ENCODE results near the gene VKORC1. TPM values are rescaled to one million over a fixed set of nuclear protein-coding genes. Genes with fewer than 3 reads are reported as not detected.

Gene VKORC1
- total and polyA plus RNA-seq, 2 experiments from 2014 or later: 89.6 to 100 TPM

- H3K4me3 Mint-ChIP-seq: no peak overlapping the region
- H3K27ac Mint-ChIP-seq: no peak overlapping the region
- Histone ChIP-seq H3K27me3 (ENCODE audit: insufficient read depth) (no peaks in the 10 kb centered on the region), H3K9me2 (ENCODE audit: insufficient read depth) (no peaks in the 10 kb centered on the region), H3F3A (replicated peaks; ENCODE audit: low read depth) (0 out of 2 replicates have a peak, but pooled peaks cover 3% of the 10 kb centered on the region), H3K4me1 (ENCODE audit: insufficient read depth) (no peaks in the 10 kb centered on the region), H3K36me3 (ENCODE audit: insufficient read depth) (no peaks in the 10 kb centered on the region), H3K4me3 (no peak overlapping the region), H2AFZ (no peak overlapping the region), H3K27ac (ENCODE audit: low read depth) (no peak overlapping the region), H3K4me2 (no peak overlapping the region), H4K20me1 (replicated peaks; ENCODE audit: insufficient read depth) (no peaks in the 10 kb centered on the region), H3K79me2 (replicated peaks; ENCODE audit: insufficient read depth) (no peaks in the 10 kb centered on the region)
- ATAC-seq (no peak), DNase-seq (ENCODE audit: low spot score) (no peak)
- H3K4me1 Mint-ChIP-seq: peaks cover 5% of the 10 kb centered on the region; the same call in 2 of the 3 replicates
- peaks cover 4% of the 10 kb centered on the region for H3K27me3 Mint-ChIP-seq (ENCODE audit: insufficient read depth, low read depth, poor library complexity)
- peaks cover 17% of the 10 kb centered on the region; the same call in 2 of the 3 replicates for H3K9me3 Mint-ChIP-seq
- peaks cover 4% of the 10 kb centered on the region for H3K36me3 Mint-ChIP-seq (ENCODE audit: low read depth)
- TF ChIP-seq ZNF114 (CRISPR knock-in tag; IDR thresholded peaks at IDR 0.05) (no peak), ZNF331 (CRISPR knock-in tag; IDR thresholded peaks at IDR 0.05; ENCODE audit: low read depth) (no peak), CREB1 (CRISPR knock-in tag; IDR thresholded peaks at IDR 0.05; ENCODE audit: low read depth) (no peak), JUNB (IDR thresholded peaks at IDR 0.05; ENCODE audit: unreplicated experiment) (no peak), STAT1 (IDR thresholded peaks at IDR 0.05; ENCODE audit: unreplicated experiment) (no peak), NANOG (IDR thresholded peaks at IDR 0.05; ENCODE audit: borderline replicate concordance) (no peak), EZH2 (IDR thresholded peaks at IDR 0.05; ENCODE audit: low read depth, unreplicated experiment) (no peak), POLR2AphosphoS5 (IDR thresholded peaks at IDR 0.05; ENCODE audit: low read depth) (no peak), EZH2phosphoT487 (IDR thresholded peaks at IDR 0.05; ENCODE audit: unreplicated experiment) (no peak)
- TF ChIP-seq, protein P1, sequence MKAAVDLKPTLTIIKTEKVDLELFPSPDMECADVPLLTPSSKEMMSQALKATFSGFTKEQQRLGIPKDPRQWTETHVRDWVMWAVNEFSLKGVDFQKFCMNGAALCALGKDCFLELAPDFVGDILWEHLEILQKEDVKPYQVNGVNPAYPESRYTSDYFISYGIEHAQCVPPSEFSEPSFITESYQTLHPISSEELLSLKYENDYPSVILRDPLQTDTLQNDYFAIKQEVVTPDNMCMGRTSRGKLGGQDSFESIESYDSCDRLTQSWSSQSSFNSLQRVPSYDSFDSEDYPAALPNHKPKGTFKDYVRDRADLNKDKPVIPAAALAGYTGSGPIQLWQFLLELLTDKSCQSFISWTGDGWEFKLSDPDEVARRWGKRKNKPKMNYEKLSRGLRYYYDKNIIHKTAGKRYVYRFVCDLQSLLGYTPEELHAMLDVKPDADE (IDR thresholded peaks at IDR 0.05): no peak
- TF ChIP-seq, protein P2, sequence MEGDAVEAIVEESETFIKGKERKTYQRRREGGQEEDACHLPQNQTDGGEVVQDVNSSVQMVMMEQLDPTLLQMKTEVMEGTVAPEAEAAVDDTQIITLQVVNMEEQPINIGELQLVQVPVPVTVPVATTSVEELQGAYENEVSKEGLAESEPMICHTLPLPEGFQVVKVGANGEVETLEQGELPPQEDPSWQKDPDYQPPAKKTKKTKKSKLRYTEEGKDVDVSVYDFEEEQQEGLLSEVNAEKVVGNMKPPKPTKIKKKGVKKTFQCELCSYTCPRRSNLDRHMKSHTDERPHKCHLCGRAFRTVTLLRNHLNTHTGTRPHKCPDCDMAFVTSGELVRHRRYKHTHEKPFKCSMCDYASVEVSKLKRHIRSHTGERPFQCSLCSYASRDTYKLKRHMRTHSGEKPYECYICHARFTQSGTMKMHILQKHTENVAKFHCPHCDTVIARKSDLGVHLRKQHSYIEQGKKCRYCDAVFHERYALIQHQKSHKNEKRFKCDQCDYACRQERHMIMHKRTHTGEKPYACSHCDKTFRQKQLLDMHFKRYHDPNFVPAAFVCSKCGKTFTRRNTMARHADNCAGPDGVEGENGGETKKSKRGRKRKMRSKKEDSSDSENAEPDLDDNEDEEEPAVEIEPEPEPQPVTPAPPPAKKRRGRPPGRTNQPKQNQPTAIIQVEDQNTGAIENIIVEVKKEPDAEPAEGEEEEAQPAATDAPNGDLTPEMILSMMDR (conservative IDR thresholded peaks at IDR 0.05; ENCODE audit: low read depth in 2 of 2): no peak
- TF ChIP-seq, protein P3, sequence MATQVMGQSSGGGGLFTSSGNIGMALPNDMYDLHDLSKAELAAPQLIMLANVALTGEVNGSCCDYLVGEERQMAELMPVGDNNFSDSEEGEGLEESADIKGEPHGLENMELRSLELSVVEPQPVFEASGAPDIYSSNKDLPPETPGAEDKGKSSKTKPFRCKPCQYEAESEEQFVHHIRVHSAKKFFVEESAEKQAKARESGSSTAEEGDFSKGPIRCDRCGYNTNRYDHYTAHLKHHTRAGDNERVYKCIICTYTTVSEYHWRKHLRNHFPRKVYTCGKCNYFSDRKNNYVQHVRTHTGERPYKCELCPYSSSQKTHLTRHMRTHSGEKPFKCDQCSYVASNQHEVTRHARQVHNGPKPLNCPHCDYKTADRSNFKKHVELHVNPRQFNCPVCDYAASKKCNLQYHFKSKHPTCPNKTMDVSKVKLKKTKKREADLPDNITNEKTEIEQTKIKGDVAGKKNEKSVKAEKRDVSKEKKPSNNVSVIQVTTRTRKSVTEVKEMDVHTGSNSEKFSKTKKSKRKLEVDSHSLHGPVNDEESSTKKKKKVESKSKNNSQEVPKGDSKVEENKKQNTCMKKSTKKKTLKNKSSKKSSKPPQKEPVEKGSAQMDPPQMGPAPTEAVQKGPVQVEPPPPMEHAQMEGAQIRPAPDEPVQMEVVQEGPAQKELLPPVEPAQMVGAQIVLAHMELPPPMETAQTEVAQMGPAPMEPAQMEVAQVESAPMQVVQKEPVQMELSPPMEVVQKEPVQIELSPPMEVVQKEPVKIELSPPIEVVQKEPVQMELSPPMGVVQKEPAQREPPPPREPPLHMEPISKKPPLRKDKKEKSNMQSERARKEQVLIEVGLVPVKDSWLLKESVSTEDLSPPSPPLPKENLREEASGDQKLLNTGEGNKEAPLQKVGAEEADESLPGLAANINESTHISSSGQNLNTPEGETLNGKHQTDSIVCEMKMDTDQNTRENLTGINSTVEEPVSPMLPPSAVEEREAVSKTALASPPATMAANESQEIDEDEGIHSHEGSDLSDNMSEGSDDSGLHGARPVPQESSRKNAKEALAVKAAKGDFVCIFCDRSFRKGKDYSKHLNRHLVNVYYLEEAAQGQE (IDR thresholded peaks at IDR 0.05; ENCODE audit: unreplicated experiment): no peak
- TF ChIP-seq, protein P4, sequence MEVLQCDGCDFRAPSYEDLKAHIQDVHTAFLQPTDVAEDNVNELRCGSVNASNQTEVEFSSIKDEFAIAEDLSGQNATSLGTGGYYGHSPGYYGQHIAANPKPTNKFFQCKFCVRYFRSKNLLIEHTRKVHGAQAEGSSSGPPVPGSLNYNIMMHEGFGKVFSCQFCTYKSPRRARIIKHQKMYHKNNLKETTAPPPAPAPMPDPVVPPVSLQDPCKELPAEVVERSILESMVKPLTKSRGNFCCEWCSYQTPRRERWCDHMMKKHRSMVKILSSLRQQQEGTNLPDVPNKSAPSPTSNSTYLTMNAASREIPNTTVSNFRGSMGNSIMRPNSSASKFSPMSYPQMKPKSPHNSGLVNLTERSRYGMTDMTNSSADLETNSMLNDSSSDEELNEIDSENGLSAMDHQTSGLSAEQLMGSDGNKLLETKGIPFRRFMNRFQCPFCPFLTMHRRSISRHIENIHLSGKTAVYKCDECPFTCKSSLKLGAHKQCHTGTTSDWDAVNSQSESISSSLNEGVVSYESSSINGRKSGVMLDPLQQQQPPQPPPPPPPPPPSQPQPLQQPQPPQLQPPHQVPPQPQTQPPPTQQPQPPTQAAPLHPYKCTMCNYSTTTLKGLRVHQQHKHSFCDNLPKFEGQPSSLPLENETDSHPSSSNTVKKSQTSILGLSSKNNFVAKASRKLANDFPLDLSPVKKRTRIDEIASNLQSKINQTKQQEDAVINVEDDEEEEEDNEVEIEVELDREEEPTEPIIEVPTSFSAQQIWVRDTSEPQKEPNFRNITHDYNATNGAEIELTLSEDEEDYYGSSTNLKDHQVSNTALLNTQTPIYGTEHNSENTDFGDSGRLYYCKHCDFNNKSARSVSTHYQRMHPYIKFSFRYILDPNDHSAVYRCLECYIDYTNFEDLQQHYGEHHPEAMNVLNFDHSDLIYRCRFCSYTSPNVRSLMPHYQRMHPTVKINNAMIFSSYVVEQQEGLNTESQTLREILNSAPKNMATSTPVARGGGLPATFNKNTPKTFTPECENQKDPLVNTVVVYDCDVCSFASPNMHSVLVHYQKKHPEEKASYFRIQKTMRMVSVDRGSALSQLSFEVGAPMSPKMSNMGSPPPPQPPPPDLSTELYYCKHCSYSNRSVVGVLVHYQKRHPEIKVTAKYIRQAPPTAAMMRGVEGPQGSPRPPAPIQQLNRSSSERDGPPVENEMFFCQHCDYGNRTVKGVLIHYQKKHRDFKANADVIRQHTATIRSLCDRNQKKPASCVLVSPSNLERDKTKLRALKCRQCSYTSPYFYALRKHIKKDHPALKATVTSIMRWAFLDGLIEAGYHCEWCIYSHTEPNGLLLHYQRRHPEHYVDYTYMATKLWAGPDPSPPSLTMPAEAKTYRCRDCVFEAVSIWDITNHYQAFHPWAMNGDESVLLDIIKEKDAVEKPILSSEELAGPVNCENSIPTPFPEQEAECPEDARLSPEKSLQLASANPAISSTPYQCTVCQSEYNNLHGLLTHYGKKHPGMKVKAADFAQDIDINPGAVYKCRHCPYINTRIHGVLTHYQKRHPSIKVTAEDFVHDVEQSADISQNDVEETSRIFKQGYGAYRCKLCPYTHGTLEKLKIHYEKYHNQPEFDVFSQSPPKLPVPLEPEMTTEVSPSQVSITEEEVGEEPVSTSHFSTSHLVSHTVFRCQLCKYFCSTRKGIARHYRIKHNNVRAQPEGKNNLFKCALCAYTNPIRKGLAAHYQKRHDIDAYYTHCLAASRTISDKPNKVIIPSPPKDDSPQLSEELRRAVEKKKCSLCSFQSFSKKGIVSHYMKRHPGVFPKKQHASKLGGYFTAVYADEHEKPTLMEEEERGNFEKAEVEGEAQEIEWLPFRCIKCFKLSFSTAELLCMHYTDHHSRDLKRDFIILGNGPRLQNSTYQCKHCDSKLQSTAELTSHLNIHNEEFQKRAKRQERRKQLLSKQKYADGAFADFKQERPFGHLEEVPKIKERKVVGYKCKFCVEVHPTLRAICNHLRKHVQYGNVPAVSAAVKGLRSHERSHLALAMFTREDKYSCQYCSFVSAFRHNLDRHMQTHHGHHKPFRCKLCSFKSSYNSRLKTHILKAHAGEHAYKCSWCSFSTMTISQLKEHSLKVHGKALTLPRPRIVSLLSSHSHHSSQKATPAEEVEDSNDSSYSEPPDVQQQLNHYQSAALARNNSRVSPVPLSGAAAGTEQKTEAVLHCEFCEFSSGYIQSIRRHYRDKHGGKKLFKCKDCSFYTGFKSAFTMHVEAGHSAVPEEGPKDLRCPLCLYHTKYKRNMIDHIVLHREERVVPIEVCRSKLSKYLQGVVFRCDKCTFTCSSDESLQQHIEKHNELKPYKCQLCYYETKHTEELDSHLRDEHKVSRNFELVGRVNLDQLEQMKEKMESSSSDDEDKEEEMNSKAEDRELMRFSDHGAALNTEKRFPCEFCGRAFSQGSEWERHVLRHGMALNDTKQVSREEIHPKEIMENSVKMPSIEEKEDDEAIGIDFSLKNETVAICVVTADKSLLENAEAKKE (CRISPR knock-in tag; IDR thresholded peaks at IDR 0.05): no peak
Measured at GRCh38 chr16:31099860-31100638, 5.5 kb upstream of the VKORC1 start.

Data from GM23338 (cell line).